ENCODE results near the gene DAAM2. TPM values are rescaled to one million over a fixed set of nuclear protein-coding genes. Genes with fewer than 3 reads are reported as not detected.

Gene DAAM2
- total and polyA plus RNA-seq, 9 of the 15 experiments (the other 6 are each of a cell fraction or from before 2014, with no cell fraction given), result 0.01 to 0.07 TPM; not detected in 7

- TF ChIP-seq, protein P1, sequence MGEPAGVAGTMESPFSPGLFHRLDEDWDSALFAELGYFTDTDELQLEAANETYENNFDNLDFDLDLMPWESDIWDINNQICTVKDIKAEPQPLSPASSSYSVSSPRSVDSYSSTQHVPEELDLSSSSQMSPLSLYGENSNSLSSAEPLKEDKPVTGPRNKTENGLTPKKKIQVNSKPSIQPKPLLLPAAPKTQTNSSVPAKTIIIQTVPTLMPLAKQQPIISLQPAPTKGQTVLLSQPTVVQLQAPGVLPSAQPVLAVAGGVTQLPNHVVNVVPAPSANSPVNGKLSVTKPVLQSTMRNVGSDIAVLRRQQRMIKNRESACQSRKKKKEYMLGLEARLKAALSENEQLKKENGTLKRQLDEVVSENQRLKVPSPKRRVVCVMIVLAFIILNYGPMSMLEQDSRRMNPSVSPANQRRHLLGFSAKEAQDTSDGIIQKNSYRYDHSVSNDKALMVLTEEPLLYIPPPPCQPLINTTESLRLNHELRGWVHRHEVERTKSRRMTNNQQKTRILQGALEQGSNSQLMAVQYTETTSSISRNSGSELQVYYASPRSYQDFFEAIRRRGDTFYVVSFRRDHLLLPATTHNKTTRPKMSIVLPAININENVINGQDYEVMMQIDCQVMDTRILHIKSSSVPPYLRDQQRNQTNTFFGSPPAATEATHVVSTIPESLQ (CRISPR knock-in tag; IDR thresholded peaks at IDR 0.05), result no peak
- TF ChIP-seq, protein P2, sequence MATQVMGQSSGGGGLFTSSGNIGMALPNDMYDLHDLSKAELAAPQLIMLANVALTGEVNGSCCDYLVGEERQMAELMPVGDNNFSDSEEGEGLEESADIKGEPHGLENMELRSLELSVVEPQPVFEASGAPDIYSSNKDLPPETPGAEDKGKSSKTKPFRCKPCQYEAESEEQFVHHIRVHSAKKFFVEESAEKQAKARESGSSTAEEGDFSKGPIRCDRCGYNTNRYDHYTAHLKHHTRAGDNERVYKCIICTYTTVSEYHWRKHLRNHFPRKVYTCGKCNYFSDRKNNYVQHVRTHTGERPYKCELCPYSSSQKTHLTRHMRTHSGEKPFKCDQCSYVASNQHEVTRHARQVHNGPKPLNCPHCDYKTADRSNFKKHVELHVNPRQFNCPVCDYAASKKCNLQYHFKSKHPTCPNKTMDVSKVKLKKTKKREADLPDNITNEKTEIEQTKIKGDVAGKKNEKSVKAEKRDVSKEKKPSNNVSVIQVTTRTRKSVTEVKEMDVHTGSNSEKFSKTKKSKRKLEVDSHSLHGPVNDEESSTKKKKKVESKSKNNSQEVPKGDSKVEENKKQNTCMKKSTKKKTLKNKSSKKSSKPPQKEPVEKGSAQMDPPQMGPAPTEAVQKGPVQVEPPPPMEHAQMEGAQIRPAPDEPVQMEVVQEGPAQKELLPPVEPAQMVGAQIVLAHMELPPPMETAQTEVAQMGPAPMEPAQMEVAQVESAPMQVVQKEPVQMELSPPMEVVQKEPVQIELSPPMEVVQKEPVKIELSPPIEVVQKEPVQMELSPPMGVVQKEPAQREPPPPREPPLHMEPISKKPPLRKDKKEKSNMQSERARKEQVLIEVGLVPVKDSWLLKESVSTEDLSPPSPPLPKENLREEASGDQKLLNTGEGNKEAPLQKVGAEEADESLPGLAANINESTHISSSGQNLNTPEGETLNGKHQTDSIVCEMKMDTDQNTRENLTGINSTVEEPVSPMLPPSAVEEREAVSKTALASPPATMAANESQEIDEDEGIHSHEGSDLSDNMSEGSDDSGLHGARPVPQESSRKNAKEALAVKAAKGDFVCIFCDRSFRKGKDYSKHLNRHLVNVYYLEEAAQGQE (IDR thresholded peaks at IDR 0.05; ENCODE audit: borderline replicate concordance), result no peak
- TF ChIP-seq, protein P2 (CRISPR knock-in tag; IDR thresholded peaks at IDR 0.05; ENCODE audit: low read depth), result no peak
Measured at GRCh38 chr6:39777218-39777617, 15.0 kb upstream of the DAAM2 start (continued).
